Hepatocyte (in vitro differentiated cells): Measurements from ENCODE around the gene DALRD3. TPM values are rescaled to one million over a fixed set of nuclear protein-coding genes. Genes with fewer than 3 reads are reported as not detected.
A peak's percentile ranks its signal among the peaks of the same experiment; 100 is the strongest.

ENCODE experiments used
- DNase-seq: peaks from one replicate; pipeline ENCODE4 v3.0.0-alpha.2; 2016; ENCODE audit warnings: low spot score
- H2AFZ ChIP-seq: fragments of 200-600 bp; sonication (generic); 2 replicates; pipeline ENCODE4 v1.6.0; 2016; ENCODE audit warnings: antibody characterized with exemption, mild to moderate bottlenecking
- H3K27ac ChIP-seq: fragments of 200-600 bp; sonication (generic); 2 replicates; pipeline ENCODE4 v1.5.1; 2016; ENCODE audit warnings: mild to moderate bottlenecking
- H3K27me3 ChIP-seq: fragments of 200-600 bp; sonication (generic); 2 replicates; pipeline ENCODE4 v1.6.1; 2016
- H3K36me3 ChIP-seq: fragments of 200-600 bp; sonication (generic); replicated peaks from 2 replicates; pipeline ENCODE4 v1.5.1; 2016; ENCODE audit warnings: low read depth; ENCODE audit not compliant: insufficient read depth
- H3K4me1 ChIP-seq: fragments of 200-600 bp; sonication (generic); 2 replicates; pipeline ENCODE4 v1.5.1; 2016; ENCODE audit warnings: mild to moderate bottlenecking, moderate library complexity; ENCODE audit not compliant: insufficient read depth
- H3K4me2 ChIP-seq: fragments of 200-600 bp; sonication (generic); 2 replicates; pipeline ENCODE4 v1.6.0; 2016
- H3K4me3 ChIP-seq: fragments of 200-600 bp; sonication (generic); 2 replicates; pipeline ENCODE4 v1.5.1; 2016; ENCODE audit warnings: mild to moderate bottlenecking
- H3K79me2 ChIP-seq: fragments of 200-600 bp; sonication (generic); 2 replicates; pipeline ENCODE4 v1.6.0; 2017; ENCODE audit warnings: mild to moderate bottlenecking
- H3K9me2 ChIP-seq: fragments of 200-600 bp; sonication (generic); replicated peaks from 2 replicates; pipeline ENCODE4 v1.6.0; 2017; ENCODE audit warnings: mild to moderate bottlenecking; ENCODE audit not compliant: insufficient read depth
- H3K9me3 ChIP-seq: fragments of 200-600 bp; sonication (generic); 2 replicates; pipeline ENCODE4 v1.5.1; 2016; ENCODE audit warnings: low read depth, mild to moderate bottlenecking
- H4K20me1 ChIP-seq: fragments of 200-600 bp; sonication (generic); 2 replicates; pipeline ENCODE4 v1.6.0; 2016; ENCODE audit warnings: mild to moderate bottlenecking; ENCODE audit not compliant: insufficient read depth, poor library complexity, severe bottlenecking
- CTCF ChIP-seq: fragments of 200-600 bp; sonication (generic); IDR thresholded peaks from 2 replicates; pipeline ENCODE4 v1.5.1; 2016; ENCODE audit warnings: antibody characterized with exemption, mild to moderate bottlenecking; ENCODE audit not compliant: poor library complexity
- EZH2 ChIP-seq: fragments of 200-600 bp; sonication (generic); IDR thresholded peaks from 2 replicates; pipeline ENCODE4 v1.6.1; 2016; ENCODE audit warnings: antibody characterized with exemption, mild to moderate bottlenecking, borderline replicate concordance
- EZH2phosphoT487 ChIP-seq: fragments of 200-600 bp; sonication (generic); IDR thresholded peaks from one replicate; pipeline ENCODE4 v1.6.1; 2018; ENCODE audit warnings: antibody characterized with exemption, mild to moderate bottlenecking, low read depth, moderate library complexity; ENCODE audit not compliant: unreplicated experiment, severe bottlenecking
- WGBS: methylation state at CpG from one replicate; pipeline ENCODE4 v1.1.6; 2016; ENCODE audit warnings: low lambda C conversion rate; ENCODE audit errors: missing lambda C conversion rate; 5-methylcytosine and 5-hydroxymethylcytosine counted together
- polyA plus RNA-seq: library from polyadenylated mRNA; unstranded; fragments of >200 nt; fragmentation: Nextera tagmentation; extraction: Ambion mirVana; gene quantifications from 2 replicates; pipeline ENCODE4 v1.2.1, GENCODE V29; 2016
- total RNA-seq: library from RNA; depleted of rRNA; stranded (reverse); fragments of >200 nt; gene quantifications from 2 replicates; pipeline ENCODE4 v1.2.3, GENCODE V29; 2014

DALRD3 gene
- total and polyA plus RNA-seq, 2 experiments from 2014 or later: 27.0 to 29.3 TPM

- Histone ChIP-seq H3K79me2 (peaks cover 58% of the 10 kb centered on the region), H2AFZ (peak within 1 kb of the TSS; percentile 91), H3K27ac (peak within 1 kb of the TSS; percentile 100), H3K4me2 (peak within 1 kb of the TSS; percentile 96), H3K27me3 (no peaks in the 10 kb centered on the region), H4K20me1 (peaks cover 6% of the 10 kb centered on the region), H3K9me2 (no peaks in the 10 kb centered on the region), H3K4me1 (peaks cover 35% of the 10 kb centered on the region), H3K36me3 (no peaks in the 10 kb centered on the region), H3K4me3 (peak within 1 kb of the TSS; percentile 89), H3K9me3 (no peaks in the 10 kb centered on the region)
- peak; percentile 96 for DNase-seq
- peak; percentile 96 for TF ChIP-seq CTCF
- no peak for TF ChIP-seq EZH2phosphoT487
- WGBS: 1% methylated on average over 69 of the region's 83 CpGs
These were observed 3.7 kb upstream of the DALRD3 start, which contains the start of gene NDUFAF3 for GRCh38 chr3:49021813-49022687. Gene NDUFAF3, plus strand, starts transcription at chr3:49022121. Its CDS starts 24 bp downstream, at chr3:49022145.

- TF ChIP-seq CTCF (no peak), EZH2phosphoT487 (no peak), EZH2 (no peak)
- WGBS: under 1% methylated on average over 60 of the region's 60 CpGs
- Histone ChIP-seq H3K9me3 (no peaks in the 10 kb centered on the region), H3K27ac (peak overlapping the region; percentile 100), H3K27me3 (no peaks in the 10 kb centered on the region), H3K4me1 (peaks cover 37% of the 10 kb centered on the region), H2AFZ (peak overlapping the region; percentile 91), H3K36me3 (no peaks in the 10 kb centered on the region), H3K79me2 (peaks cover 56% of the 10 kb centered on the region), H3K4me3 (peak overlapping the region; percentile 74), H3K4me2 (peak overlapping the region; percentile 96), H4K20me1 (peaks cover 8% of the 10 kb centered on the region), H3K9me2 (no peaks in the 10 kb centered on the region)
- peak; percentile 100 for DNase-seq
These were observed 2.9 kb upstream of the DALRD3 start for GRCh38 chr3:49021213-49021812.

GRCh38 chr3:49020330-49021212 lies 2.2 kb upstream of the DALRD3 start:
- TF ChIP-seq CTCF (no peak), EZH2 (no peak), EZH2phosphoT487 (no peak)
- Histone ChIP-seq H3K4me3 (peak overlapping the region; percentile 67), H3K9me3 (no peaks in the 10 kb centered on the region), H3K36me3 (no peaks in the 10 kb centered on the region), H3K27ac (peak overlapping the region; percentile 96), H3K79me2 (peaks cover 54% of the 10 kb centered on the region), H2AFZ (peak overlapping the region; percentile 20), H3K27me3 (no peaks in the 10 kb centered on the region), H3K9me2 (no peaks in the 10 kb centered on the region), H3K4me2 (peak overlapping the region; percentile 96), H4K20me1 (peaks cover 12% of the 10 kb centered on the region), H3K4me1 (peaks cover 37% of the 10 kb centered on the region)
- DNase-seq: peak; percentile 72
- 1% methylated on average over 45 of the region's 51 CpGs for WGBS
